Fibroblast of the aortic adventitia (primary cell): Measurements from ENCODE around the gene PPP6R2. TPM values are rescaled to one million over a fixed set of nuclear protein-coding genes. Genes with fewer than 3 reads are reported as not detected.

Experiments used
- DNase-seq: peaks from one replicate; pipeline ENCODE4 v3.0.0-alpha.2; 2010; ENCODE audit warnings: low read depth
- H3K4me3 ChIP-seq: 2 replicates; pipeline ENCODE4 v1.5.1; 2011; ENCODE audit warnings: low read depth, mild to moderate bottlenecking, control low read depth, low read length, moderate library complexity
- total RNA-seq: library from RNA; depleted of rRNA; stranded (reverse); fragments of >200 nt; gene quantifications from 2 replicates; pipeline ENCODE4 v1.2.3, GENCODE V29; 2012; ENCODE audit warnings: low replicate concordance
- TF ChIP-seq, protein P1 (sequence below): IDR thresholded peaks from 2 replicates; pipeline ENCODE4 v1.5.1; 2011; ENCODE audit warnings: mild to moderate bottlenecking, low read length, control low read depth, inconsistent platforms; ENCODE audit not compliant: insufficient read depth

The PPP6R2 gene
- total RNA-seq, 1 donor = 38.5 TPM

DNA sequence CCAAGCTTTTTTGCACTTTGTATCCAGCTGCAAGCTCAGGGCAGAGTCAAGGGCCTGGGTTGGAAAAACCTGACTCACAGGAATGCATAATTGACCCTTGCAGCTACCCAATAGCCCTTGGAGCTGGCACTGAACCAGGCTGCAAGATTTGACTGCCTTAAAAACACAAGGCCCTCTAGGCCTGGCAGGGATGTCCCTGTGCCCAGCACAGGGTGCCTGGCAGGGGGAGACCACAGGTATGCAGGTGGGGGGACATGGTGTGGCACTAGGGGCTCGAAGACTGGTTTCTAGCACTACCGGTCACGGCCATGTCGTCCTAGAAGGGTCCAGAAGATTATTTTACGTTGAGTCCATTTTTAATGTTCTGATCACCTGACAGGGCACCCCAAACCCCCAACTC lies 101.5 kb downstream of the PPP6R2 start:
- TF ChIP-seq, protein P1, sequence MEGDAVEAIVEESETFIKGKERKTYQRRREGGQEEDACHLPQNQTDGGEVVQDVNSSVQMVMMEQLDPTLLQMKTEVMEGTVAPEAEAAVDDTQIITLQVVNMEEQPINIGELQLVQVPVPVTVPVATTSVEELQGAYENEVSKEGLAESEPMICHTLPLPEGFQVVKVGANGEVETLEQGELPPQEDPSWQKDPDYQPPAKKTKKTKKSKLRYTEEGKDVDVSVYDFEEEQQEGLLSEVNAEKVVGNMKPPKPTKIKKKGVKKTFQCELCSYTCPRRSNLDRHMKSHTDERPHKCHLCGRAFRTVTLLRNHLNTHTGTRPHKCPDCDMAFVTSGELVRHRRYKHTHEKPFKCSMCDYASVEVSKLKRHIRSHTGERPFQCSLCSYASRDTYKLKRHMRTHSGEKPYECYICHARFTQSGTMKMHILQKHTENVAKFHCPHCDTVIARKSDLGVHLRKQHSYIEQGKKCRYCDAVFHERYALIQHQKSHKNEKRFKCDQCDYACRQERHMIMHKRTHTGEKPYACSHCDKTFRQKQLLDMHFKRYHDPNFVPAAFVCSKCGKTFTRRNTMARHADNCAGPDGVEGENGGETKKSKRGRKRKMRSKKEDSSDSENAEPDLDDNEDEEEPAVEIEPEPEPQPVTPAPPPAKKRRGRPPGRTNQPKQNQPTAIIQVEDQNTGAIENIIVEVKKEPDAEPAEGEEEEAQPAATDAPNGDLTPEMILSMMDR = no peak
- DNase-seq = peak; percentile 78
- H3K4me3 ChIP-seq = no peak overlapping the region

DNA sequence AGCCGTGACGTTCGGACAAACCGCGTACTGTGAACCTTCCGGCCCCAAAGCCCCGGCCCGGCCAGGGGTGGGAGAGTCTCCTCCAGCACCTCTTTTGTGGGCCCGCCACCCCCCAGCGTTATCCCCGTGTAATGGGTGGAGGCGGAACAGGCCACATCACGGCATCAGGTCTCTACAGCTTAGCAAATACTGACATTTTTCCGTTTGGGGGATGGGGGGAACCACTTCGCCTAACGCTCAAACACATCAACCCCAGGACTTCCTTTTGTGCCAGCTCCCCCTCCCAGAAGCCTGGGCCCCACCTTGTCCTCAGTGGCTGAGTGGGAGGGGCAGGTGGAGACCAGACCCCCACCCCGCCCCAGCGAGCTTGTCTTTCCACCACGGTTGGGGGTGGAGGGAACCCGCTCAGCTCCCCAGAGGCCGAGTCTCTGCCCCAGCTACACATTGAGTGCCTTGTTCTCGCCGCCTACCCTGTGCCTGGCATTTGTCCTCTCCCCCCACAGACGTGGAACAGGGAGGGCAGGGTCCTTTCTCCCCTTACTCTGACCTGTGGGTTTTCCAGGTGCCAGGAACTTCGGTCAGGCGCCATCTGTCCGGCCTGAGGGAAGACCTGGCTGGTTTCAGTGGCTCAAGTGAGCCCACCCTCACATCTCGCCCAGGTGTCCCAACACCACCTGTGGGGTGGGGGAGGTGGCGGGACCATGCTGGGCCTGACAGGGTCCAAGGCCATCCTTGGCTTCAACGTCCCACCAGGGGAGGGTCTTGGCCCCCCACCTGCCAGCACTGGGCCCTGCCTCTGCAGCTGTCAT lies 102.1 kb downstream of the PPP6R2 start:
- no peak for DNase-seq
- TF ChIP-seq, protein P1 = no peak
- H3K4me3 ChIP-seq = no peak overlapping the region

DNA sequence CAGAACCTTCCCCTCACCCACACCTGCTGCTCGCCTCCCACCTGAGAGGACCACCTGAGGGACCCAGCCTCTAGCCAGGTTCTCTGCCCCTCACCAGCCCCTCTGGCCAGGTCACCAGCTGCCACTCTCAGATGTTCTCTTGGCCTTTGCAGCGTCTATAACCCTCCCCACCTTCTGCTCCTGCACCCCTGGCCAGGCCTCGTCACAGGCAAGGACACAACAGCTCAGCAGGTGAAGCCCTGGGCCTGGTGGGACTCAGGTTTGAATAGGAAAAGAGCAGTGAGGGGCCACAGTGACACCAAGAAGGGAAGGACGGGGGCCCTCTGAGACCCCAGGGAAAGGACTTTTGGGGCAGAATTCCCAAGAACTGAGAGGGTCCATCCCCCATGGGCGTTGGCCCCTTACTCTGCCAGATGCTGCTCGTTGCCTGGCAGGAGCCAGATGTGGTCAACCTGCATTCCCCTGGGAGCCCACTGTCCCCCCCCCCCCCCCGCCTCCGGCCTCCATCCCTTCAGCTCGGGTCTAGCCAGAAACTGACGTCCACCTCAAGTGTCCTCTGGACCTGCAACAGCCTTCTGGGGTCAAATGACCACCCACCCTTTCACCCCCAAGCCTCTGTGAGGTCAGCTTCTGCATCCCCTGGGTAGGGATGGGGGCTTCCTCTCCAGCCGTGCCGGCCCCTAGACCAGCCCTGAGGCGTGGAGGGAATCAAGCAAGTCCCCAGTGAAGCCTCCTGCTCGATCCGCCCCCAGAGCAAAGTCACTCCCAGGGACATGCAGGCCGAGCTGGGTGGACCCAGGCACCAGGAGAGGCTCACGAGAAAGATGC lies 103.0 kb downstream of the PPP6R2 start:
- peak; percentile 14 for DNase-seq
- TF ChIP-seq, protein P1 = no peak
- no peak overlapping the region for H3K4me3 ChIP-seq

DNA sequence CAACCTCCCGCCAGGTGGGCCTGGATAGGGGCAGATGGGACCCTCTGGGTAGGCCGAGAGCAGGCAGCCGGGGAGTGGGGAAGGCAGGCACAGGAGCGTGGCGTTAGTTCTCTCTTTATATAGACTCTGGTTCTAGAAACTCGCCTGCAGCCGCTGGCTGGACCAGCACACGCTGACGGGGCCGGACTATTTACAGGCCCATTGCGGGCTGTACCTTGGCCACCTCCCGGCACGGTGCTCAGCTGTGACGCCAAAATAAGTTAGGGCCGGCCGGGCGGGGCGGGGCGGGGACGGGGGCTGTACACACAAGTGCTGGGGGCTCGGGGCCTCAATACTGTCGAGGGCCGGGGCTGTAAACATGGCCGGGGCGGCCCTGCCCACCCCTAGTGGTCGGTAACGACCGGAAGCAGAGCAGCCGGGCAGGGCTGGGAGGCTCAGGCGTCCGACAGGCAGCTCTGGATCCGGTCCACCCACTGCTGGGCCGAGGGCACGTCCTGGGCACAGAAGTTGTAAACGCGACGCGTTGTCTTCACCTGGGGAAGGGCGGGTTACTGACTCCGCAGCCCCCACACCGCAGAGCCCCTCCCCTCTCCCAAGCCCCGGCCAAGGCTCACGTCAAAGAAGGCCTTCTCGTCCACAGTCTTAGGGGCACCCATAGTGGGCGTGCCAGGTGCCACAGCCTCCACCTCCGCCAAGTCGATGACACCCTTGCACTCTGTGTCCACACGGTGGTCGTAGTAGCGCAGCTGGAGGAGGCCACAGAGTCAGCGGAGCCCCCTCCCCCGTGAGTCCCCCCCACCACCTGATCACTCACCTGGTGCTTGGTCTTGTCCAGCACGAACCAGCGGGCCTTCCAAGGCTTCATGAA lies 103.8 kb downstream of the PPP6R2 start:
- no peak for DNase-seq
- TF ChIP-seq, protein P1 = no peak
- no peak overlapping the region for H3K4me3 ChIP-seq

DNA sequence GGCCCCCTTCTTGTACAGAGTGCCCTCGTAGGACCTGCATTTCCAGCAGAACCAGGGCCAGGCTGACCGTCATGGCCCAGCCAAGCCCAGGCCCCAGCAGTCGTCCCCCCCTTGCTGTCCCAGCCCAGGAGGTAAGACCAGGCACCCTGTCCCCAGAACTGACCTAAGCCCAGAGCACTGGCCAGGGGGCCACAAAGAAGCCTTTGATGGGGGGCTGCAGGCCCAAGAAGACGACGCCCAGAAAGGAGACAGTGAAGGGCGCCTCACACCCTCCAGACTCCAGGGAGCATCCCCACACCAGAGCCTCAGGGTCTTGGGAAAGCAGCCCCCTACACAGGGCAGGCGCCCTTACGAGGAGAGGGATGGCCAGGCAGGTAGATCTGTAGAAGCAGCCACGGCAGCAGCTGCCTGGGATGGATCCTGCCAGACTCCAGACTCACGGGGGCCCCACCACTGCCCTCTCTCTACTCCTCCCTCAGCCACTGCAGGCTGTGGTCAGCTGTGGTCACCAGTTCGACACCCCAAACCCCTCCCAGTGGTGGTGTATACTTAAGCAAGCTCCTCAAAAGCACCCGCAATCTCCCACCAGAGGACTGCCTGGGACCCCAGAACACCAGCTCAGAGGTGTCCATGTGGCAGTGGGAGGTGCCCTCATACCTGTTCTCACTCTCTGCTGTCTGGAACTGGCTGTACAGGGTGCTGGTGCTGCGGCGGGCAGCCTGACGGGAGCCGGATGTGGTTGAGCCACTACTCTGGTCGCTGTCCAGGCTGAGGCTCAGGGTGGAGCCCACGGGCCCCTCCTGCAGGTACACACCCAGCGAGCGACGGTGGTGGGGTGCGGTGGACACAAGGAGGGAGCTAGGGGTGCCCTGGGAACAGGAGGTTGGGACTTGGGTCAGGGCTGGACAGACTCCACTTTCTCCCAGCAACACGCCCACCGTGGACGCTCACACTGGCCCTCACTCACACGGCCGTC lies 104.7 kb downstream of the PPP6R2 start:
- TF ChIP-seq, protein P1 = no peak
- H3K4me3 ChIP-seq = no peak overlapping the region
- no peak for DNase-seq

DNA sequence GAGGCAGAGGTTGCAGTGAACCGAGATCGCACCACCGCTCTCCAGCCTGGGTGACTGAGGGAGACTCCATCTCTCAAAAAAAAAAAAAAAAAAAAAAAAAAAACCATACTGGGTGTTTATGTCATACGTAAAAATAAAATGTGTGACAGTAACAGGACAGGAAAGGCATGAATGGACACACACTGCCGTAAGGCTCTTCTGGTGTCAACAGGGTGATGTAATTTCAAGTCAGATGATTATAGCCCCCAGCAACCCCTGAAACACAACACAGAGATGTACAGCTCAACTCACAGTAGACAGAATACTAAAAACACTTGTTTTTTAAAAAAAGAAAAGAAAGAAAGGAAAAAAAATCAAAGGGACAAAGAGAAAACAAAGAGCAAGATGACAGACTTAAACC lies 109.5 kb downstream of the PPP6R2 start:
- TF ChIP-seq, protein P1 = no peak
- DNase-seq = no peak
- no peak overlapping the region for H3K4me3 ChIP-seq
